Epithelial cell of esophagus (primary cell): ENCODE measurements around the gene DIAPH3.
A peak's percentile ranks its signal among the peaks of the same experiment; 100 is the strongest.
"Not testable (repeated sequence)": the region's sequence is repeated elsewhere in the genome, so short reads cannot be mapped to it uniquely, and the experiment has no call there.

Experiments used
- DNase-seq: peaks from one replicate; pipeline ENCODE4 v3.0.0; 2010; ENCODE audit warnings: low read depth
- H3K4me3 ChIP-seq: 2 replicates; pipeline ENCODE4 v1.5.1; 2011; ENCODE audit warnings: mild to moderate bottlenecking, low read length, control low read depth
- CTCF ChIP-seq: IDR thresholded peaks from 2 replicates; pipeline ENCODE4 v1.5.1; 2011; ENCODE audit warnings: low read depth, mild to moderate bottlenecking, low read length, control low read depth, inconsistent platforms; ENCODE audit not compliant: insufficient read depth; ENCODE audit errors: missing control alignments

Gene DIAPH3, protein sequence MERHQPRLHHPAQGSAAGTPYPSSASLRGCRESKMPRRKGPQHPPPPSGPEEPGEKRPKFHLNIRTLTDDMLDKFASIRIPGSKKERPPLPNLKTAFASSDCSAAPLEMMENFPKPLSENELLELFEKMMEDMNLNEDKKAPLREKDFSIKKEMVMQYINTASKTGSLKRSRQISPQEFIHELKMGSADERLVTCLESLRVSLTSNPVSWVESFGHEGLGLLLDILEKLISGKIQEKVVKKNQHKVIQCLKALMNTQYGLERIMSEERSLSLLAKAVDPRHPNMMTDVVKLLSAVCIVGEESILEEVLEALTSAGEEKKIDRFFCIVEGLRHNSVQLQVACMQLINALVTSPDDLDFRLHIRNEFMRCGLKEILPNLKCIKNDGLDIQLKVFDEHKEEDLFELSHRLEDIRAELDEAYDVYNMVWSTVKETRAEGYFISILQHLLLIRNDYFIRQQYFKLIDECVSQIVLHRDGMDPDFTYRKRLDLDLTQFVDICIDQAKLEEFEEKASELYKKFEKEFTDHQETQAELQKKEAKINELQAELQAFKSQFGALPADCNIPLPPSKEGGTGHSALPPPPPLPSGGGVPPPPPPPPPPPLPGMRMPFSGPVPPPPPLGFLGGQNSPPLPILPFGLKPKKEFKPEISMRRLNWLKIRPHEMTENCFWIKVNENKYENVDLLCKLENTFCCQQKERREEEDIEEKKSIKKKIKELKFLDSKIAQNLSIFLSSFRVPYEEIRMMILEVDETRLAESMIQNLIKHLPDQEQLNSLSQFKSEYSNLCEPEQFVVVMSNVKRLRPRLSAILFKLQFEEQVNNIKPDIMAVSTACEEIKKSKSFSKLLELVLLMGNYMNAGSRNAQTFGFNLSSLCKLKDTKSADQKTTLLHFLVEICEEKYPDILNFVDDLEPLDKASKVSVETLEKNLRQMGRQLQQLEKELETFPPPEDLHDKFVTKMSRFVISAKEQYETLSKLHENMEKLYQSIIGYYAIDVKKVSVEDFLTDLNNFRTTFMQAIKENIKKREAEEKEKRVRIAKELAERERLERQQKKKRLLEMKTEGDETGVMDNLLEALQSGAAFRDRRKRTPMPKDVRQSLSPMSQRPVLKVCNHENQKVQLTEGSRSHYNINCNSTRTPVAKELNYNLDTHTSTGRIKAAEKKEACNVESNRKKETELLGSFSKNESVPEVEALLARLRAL

DNA sequence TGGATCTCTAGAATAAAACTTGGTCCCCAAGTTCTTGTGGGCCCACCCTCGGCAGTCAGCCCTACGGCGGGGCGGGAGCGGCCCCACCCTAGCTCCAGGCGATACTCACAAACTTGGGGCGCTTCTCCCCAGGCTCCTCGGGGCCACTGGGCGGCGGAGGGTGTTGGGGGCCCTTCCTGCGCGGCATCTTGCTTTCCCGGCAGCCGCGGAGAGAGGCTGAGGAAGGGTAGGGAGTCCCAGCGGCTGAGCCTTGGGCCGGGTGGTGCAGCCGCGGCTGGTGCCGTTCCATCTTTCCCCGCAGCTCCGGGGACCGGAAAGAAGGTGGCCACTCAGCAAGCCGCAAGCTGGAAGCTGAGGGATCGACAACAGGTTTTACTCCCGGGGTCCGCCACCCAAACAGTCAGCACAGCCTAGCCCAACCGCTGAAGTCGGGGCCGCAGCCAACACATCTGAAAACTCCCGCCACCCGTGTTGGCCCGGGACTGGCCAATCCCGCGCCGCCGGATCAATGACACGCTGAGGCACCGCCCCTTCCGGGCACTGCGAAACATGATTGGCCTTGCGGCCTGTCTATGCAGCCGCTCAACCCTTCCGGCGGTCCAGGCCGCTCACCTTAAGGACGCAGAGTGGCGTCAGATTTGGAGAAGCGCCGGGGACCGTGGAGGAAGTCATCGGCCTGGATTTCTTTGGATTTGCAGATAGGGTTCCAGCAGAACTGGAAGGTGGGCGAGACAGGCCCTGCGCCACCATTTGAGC, at the start of gene DIAPH3:
Gene DIAPH3 (minus strand): TSS at position 451 of the 756 bp plus-strand sequence. CDS start 162 bp downstream, at position 289.
- peak within 1 kb of the TSS; percentile 88 for H3K4me3 ChIP-seq
- no peak for TF ChIP-seq CTCF
- peak; percentile 98 for DNase-seq

DNA sequence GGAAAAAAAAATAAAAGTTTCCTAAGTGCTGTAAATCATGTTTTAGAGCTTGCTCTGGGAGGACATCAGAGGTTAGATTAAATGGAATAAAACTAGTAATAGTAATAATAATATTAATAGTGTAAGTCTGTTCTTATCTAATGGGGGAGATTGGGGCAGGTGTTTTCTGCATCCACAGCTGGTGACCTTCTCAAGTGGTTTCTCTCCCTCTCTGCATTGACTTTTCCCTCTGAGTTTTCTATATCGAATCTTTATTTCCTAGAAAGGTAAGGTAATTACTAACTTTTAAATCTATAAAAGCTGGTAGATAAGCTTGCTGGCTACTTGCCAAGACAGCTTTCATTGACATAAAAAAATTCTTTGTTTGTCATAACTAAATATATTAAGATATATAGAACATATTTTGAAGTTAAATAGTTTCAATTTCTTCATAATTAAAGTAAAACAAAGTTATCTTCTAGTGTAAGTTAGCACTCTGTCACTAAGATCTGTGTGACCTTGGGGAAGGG, 49.6 kb upstream of the DIAPH3 start:
- H3K4me3 ChIP-seq, result no peak overlapping the region
- no peak for TF ChIP-seq CTCF
- DNase-seq, result no peak

GRCh38 chr13:60211548-60211947, 47.8 kb upstream of the DIAPH3 start:
- no peak for DNase-seq
- TF ChIP-seq CTCF, result no peak
- no peak overlapping the region for H3K4me3 ChIP-seq

- no peak overlapping the region for H3K4me3 ChIP-seq
- TF ChIP-seq CTCF, result no peak
- DNase-seq, result no peak
Measured at GRCh38 chr13:60210510-60211330, 47.0 kb upstream of the DIAPH3 start.

- DNase-seq, H3K4me3 ChIP-seq: not testable (repeated sequence)
Measured at GRCh38 chr13:60205499-60205898, 41.8 kb upstream of the DIAPH3 start.

DNA sequence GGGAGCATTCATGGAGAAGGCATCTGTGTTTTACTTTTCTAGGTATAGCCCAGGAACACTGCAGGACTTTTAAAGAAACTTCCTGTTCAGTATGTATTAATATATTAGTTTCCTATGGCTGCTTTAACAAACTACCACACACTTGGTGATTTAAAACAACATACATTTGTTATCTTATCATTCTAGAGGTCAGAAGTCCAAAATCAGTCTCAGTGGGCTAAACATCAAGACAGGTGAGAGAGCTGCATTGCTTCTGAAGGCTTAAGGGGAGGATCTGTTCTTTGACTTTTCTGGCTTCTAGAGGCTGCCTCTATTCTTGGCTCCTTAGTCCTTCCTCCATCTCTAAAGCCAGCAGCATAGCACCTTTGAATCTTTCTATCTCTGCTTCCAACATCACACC, 37.6 kb upstream of the DIAPH3 start:
- H3K4me3 ChIP-seq, result no peak overlapping the region
- no peak for TF ChIP-seq CTCF
- DNase-seq, result no peak

GRCh38 chr13:60195893-60196292, 32.2 kb upstream of the DIAPH3 start:
- not testable (repeated sequence) for H3K4me3 ChIP-seq, DNase-seq
